NCI-H2227 treated with DMSO at 0.1 percent for 48 hours (cell line): ENCODE measurements around the gene PCOLCE2.

Source experiments
- DNase-seq: peaks from one replicate; lab custom pipeline; 2025; lab: John Stamatoyannopoulos, UW

The PCOLCE2 gene

DNA sequence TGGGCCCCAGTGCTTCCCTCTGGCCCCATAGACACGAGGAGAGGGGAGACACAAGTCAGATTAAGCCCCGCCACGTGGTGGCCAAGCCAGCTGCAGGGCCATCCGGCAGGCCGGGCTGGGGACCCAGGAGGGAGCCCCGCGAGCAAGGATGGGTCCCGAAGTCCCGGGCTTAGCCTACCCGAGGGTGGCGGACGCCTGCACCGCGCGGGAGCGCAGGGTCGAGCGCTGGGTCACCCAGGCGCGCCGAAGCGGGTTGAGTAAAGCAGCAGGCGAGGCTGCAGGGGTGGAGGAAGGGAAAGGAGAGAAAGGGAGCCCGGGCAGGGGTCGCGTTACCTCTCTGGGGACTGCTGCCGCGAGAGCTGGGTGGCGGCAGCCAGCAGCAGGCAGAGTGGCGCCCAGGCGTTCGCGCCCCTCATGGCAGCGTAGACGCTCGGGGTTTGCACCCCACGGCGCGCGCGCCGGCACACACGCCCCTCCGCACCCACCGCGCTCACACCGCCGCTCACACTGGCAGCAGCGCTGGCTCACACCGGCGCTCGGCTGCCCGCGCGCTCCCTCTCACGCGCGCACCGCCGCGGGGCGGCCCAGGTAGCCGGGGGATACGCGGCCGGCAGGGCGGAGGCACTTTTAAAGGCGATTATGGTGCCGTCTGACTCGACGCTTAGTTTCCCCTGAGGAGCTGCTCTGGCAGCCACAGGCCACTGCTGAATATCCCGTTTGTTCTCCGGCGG is at the start of gene PCOLCE2:
Gene PCOLCE2 (minus strand): TSS at position 603 of the 731 bp plus-strand sequence. CDS start 187 bp downstream, at position 416.
- DNase-seq = no peak

DNA sequence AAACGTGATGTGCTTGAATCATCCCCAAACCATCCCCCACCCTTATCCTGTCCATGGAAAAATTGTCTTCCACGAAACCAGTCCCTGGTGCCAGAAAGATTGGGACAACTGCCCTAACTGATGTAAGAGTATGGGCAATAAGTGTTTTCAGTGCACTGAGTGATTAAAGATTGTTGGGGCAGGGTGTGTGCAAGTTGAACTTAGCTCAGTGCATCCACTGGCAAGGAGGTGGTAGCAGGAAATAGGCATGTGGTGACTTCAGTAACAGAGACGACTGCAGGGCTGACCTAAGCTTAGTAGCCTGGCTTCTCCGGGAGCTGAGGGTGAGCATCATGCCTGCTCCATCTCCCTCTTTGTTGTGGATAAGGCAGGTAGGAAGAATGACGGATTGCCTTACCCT is 47.1 kb upstream of the PCOLCE2 start:
- DNase-seq = no peak

- DNase-seq = no peak
Observed at GRCh38 chr3:142934887-142935269, 46.0 kb upstream of the PCOLCE2 start.

DNA sequence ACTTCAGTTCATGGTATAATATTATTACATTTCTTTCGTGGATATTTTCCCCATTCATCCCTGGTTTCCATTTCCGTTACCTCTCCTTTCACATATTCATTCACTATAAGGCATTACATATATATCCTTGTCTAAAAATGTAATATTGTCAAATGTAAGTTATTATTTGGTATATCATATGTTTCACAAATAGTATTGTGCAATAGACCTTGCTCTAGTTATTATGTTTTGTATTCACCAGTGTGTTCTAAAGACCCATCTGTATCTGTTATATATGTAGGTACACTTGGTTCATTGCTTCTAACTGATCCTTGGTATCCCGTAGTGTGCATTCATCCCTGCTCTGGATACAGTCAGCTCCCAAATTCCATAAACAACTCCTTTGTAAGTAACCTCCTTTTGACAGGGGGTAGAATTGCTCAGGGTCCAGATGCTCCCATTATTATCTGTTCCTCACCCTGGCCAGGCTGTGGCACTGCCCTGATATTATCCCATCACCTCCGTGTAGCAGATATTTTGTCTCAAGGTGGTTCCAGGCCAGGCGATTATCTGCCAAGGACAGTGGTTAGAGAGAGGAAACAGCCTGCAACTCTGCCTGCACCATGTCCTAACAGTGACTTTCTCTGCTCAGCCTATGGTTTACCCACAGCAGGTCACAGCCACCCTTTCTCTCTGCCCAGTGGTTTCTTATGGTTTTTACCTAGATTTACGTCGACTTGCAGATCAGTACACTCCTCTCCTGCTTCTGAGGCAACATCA is 45.4 kb upstream of the PCOLCE2 start:
- DNase-seq = no peak

- DNase-seq = no peak
Observed at GRCh38 chr3:142931222-142931621, 42.3 kb upstream of the PCOLCE2 start.

GRCh38 chr3:142930463-142930862 is 41.6 kb upstream of the PCOLCE2 start:
- no peak for DNase-seq

- DNase-seq = no peak
Observed at GRCh38 chr3:142929890-142930289, 41.0 kb upstream of the PCOLCE2 start.

GRCh38 chr3:142929109-142929508 is 40.2 kb upstream of the PCOLCE2 start:
- DNase-seq = no peak

DNA sequence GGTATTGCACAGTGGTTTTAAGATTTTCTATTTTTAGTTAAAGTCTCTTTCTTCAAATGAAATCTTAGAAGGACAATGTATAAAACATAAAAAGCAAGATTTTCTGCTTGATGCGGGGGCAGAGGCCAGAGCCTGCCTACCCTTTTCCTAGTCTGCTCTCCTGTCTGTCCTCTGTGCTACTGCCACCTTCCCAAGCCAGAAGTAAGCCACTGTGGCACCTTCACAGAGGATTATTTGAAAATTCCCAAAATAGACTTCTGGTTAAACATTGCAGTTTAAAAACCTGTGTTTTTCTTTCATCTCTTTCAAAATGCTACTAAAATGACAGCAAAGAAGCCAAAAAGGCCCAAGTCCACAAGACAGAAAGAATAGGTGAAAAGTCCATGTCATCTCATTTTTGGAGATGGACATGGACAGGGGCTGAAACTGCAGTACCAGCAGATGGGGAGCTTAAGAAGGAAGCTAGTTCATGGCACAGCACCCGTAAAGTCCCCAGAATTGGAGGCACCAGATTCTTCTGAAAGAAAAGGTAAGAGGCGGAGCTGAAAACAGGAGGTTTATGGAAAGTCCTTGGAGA is 37.6 kb upstream of the PCOLCE2 start:
- no peak for DNase-seq

- DNase-seq = no peak
Observed at GRCh38 chr3:142925140-142925539, 36.3 kb upstream of the PCOLCE2 start.

DNA sequence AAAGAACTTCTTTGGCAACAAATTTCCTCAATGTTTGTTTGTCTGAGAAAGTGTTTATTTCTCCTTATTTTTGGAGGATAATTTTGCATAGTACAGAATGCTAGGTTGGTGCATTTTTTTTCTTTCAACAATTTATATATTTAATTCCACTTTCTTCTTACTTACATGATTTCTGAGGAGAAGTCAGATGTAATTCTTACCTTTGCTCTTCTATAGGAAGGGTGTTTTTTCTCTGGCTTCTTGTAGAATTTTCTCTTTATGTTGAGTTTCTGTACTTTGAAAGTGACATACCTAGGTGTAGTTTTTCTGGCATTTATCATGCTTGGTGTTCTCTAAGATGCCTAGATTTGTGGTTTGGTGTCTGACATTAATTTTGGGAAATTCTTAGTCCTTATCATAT is 34.8 kb upstream of the PCOLCE2 start:
- DNase-seq = no peak

DNA sequence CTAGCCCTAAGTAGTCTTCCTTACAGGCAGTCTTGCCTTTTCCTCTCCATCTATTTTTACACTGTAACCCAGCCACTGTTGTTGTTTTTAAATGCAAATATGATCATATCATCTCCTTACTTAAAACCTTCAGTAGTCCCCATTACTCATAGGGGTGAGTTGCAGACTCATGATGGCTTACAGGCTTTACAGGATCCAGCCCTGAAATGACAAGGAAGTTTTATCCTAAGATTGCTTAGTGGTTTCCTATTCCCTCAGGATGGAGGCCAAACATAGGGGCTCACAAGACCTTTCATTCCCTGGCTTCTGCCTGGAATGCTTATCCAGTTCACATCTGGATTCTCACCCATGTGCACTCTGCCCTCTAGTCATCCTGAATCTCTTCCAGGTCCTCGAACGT is 27.7 kb upstream of the PCOLCE2 start:
- no peak for DNase-seq

GRCh38 chr3:142915636-142916035 is 26.8 kb upstream of the PCOLCE2 start:
- no peak for DNase-seq

GRCh38 chr3:142914286-142914811 is 25.5 kb upstream of the PCOLCE2 start:
- no peak for DNase-seq

GRCh38 chr3:142913432-142913831 is 24.5 kb upstream of the PCOLCE2 start:
- DNase-seq = no peak

DNA sequence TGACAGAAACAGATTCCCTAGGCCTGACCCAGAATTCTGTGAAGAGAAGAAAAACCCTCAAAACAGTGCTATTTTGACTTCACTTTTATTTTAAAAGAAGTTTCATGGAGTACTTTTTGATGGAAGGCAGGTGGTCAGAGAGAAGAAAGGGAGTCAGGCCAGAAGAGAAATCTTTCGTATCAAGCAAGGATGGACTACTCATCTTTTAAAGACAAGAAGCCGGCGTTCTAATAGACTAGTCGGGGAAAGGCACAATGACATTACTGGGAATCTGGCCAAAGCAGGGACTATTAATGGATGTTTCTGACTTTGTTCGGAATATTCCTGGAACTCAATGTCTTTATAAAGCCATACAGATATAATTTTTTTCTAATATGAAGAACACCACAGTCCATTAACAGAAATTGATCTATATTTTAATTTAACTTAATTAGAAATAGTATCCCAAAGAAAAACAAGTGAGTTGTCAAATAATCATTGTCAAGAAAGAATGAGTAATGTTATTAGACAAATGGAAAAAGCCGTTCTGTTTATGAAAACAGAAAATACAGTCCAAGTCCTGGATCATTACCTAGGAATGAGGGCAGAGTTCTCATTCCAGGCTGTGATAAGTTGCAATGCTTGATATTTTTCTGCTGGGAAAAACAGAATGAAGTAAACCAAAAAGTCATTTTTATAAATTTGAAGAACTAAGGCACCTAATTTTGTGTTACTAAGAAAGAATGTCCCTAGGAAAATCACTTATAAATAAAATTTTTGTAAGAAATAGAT is 23.7 kb upstream of the PCOLCE2 start:
- DNase-seq = no peak

GRCh38 chr3:142910280-142910679 is 21.4 kb upstream of the PCOLCE2 start:
- DNase-seq = no peak

DNA sequence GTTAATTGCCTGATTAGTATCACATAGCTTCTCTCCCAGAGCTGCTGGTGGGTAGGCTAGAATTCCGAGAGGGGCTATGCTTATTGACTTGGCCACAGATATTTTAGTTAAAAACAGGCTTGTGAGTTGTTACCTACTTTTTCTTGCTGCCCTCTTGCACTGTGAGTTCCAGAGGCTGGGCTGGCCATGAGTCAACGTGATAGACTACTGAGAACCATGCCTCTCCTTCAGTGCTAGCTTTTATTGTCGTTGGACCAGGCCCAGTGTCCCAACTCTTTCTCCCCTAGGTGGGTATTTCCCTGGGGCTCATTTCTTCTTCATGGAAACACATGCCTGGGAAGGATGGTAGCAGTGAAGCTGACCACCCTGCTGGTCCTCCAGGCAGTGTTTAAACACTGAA is 20.4 kb upstream of the PCOLCE2 start:
- DNase-seq = no peak

DNA sequence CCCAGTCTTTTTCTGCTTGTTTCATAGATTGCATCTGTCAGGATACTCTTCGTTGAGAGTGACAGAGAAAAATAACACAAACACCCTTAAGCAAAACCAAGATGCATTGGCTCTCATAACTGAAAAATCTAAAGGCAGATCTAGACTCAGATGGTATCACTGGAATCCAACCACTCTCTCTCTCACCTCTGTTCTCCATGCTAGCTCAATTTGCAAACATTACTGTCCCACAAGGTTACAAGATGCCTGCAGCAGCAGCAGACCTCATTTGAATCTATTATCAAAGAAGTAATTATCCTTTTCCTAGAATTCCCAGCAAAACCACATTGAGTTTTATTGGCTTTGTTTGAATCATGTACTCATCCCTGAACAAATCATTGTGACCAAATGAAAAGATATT is 19.1 kb upstream of the PCOLCE2 start:
- no peak for DNase-seq

- no peak for DNase-seq
Observed at GRCh38 chr3:142904639-142905436, 16.0 kb upstream of the PCOLCE2 start.

DNA sequence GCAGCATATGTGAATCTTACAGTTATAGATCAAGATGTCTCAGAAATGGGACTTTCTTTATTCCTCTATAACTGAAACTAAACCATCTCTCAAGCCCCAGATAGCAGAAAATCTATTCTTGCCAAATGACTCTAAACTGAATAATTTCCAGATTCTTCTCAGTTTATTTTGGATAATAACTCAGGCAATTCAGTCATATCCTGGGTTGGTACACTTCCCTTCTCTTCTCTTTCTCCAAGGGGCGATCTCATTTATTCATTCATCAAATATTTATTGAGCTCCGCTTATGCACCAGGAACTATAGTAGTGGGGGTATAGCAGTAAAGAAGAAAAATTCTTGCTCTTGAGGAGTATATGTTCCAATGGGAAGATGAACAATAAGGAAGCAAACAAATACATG is 13.5 kb upstream of the PCOLCE2 start:
- no peak for DNase-seq
